ENCODE data around the gene HINT1. TPM values are rescaled to one million over a fixed set of nuclear protein-coding genes. Genes with fewer than 3 reads are reported as not detected.

The HINT1 gene
- total RNA-seq, 1 donor from 2014 or later, result 180 TPM

- Mint-ChIP-seq H3K9me3 (ENCODE audit: unreplicated experiment) (peaks cover 6% of the 10 kb centered on the region), H3K4me1 (ENCODE audit: low read depth, unreplicated experiment) (peaks cover 12% of the 10 kb centered on the region), H3K27me3 (ENCODE audit: unreplicated experiment) (peaks cover 6% of the 10 kb centered on the region), H3K4me3 (ENCODE audit: unreplicated experiment) (peak overlapping the region; percentile 94), H3K36me3 (ENCODE audit: unreplicated experiment) (no peaks in the 10 kb centered on the region), H3K27ac (ENCODE audit: unreplicated experiment) (peak overlapping the region; percentile 96)
- peak; percentile 73 for DNase-seq
- TF ChIP-seq CTCF (IDR thresholded peaks at IDR 0.05; ENCODE audit: partially characterized antibody, unreplicated experiment), result no peak
These were observed 601 bp downstream of the HINT1 start for GRCh38 chr5:131164191-131165118.

GRCh38 chr5:131163276-131164119 lies 1.6 kb downstream of the HINT1 start:
- no peak for TF ChIP-seq CTCF (IDR thresholded peaks at IDR 0.05; ENCODE audit: partially characterized antibody, unreplicated experiment)
- H3K9me3 Mint-ChIP-seq (ENCODE audit: unreplicated experiment), result peaks cover 6% of the 10 kb centered on the region
- H3K27ac Mint-ChIP-seq (ENCODE audit: unreplicated experiment), result peak overlapping the region; percentile 56
- H3K36me3 Mint-ChIP-seq (ENCODE audit: unreplicated experiment), result no peaks in the 10 kb centered on the region
- DNase-seq, result no peak
- H3K4me3 Mint-ChIP-seq (ENCODE audit: unreplicated experiment), result peak overlapping the region; percentile 94
- peaks cover 12% of the 10 kb centered on the region for H3K4me1 Mint-ChIP-seq (ENCODE audit: low read depth, unreplicated experiment)
- H3K27me3 Mint-ChIP-seq (ENCODE audit: unreplicated experiment), result peaks cover 6% of the 10 kb centered on the region

- no peaks in the 10 kb centered on the region for H3K36me3 Mint-ChIP-seq (ENCODE audit: unreplicated experiment)
These were observed 4.9 kb downstream of the HINT1 start for GRCh38 chr5:131160134-131160533.

GRCh38 chr5:131156957-131157356 lies 8.1 kb downstream of the HINT1 start:
- DNase-seq, result no peak
- Mint-ChIP-seq H3K27me3 (ENCODE audit: unreplicated experiment) (no peaks in the 10 kb centered on the region), H3K4me1 (ENCODE audit: low read depth, unreplicated experiment) (no peaks in the 10 kb centered on the region), H3K36me3 (ENCODE audit: unreplicated experiment) (no peaks in the 10 kb centered on the region), H3K27ac (ENCODE audit: unreplicated experiment) (no peak overlapping the region), H3K9me3 (ENCODE audit: unreplicated experiment) (no peaks in the 10 kb centered on the region), H3K4me3 (ENCODE audit: unreplicated experiment) (no peak overlapping the region)
- TF ChIP-seq CTCF (IDR thresholded peaks at IDR 0.05; ENCODE audit: partially characterized antibody, unreplicated experiment), result no peak

More at GRCh38 chr5:131160134-131160533, 4.9 kb downstream of the HINT1 start:
- no peak overlapping the region for H3K4me3 Mint-ChIP-seq (ENCODE audit: unreplicated experiment)
- H3K27me3 Mint-ChIP-seq (ENCODE audit: unreplicated experiment), result peaks cover 4% of the 10 kb centered on the region
- no peak for DNase-seq
- no peak overlapping the region for H3K27ac Mint-ChIP-seq (ENCODE audit: unreplicated experiment)
- H3K9me3 Mint-ChIP-seq (ENCODE audit: unreplicated experiment), result peaks cover 4% of the 10 kb centered on the region
- no peak for TF ChIP-seq CTCF (IDR thresholded peaks at IDR 0.05; ENCODE audit: partially characterized antibody, unreplicated experiment)
- peaks cover 6% of the 10 kb centered on the region for H3K4me1 Mint-ChIP-seq (ENCODE audit: low read depth, unreplicated experiment)
